ENCODE measurements around the gene NBL1. TPM values are rescaled to one million over a fixed set of nuclear protein-coding genes. Genes with fewer than 3 reads are reported as not detected.

NBL1 gene
- total RNA-seq, 1 donor from 2014 or later, result 10.5 TPM

DNA sequence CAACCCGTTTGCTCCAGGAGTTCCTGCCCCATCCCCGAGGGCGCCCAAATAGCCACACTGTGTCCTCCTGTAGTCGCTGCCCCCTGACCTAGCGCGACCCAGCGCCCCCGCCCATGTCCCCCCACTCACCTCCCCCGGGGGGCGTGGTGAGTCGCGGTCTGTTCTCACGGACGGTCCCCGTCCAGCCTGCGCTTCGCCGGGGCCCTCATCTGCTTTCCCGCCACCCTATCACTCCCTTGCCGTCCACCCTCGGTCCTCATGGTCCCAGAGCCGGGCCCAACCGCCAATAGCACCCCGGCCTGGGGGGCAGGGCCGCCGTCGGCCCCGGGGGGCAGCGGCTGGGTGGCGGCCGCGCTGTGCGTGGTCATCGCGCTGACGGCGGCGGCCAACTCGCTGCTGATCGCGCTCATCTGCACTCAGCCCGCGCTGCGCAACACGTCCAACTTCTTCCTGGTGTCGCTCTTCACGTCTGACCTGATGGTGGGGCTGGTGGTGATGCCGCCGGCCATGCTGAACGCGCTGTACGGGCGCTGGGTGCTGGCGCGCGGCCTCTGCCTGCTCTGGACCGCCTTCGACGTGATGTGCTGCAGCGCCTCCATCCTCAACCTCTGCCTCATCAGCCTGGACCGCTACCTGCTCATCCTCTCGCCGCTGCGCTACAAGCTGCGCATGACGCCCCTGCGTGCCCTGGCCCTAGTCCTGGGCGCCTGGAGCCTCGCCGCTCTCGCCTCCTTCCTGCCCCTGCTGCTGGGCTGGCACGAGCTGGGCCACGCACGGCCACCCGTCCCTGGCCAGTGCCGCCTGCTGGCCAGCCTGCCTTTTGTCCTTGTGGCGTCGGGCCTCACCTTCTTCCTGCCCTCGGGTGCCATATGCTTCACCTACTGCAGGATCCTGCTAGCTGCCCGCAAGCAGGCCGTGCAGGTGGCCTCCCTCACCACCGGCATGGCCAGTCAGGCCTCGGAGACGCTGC is 21.7 kb downstream of the NBL1 start:
- Mint-ChIP-seq H3K4me3 (ENCODE audit: low read depth) (peak overlapping the region; percentile 48), H3K9me3 (ENCODE audit: low read depth) (no peaks in the 10 kb centered on the region)

DNA sequence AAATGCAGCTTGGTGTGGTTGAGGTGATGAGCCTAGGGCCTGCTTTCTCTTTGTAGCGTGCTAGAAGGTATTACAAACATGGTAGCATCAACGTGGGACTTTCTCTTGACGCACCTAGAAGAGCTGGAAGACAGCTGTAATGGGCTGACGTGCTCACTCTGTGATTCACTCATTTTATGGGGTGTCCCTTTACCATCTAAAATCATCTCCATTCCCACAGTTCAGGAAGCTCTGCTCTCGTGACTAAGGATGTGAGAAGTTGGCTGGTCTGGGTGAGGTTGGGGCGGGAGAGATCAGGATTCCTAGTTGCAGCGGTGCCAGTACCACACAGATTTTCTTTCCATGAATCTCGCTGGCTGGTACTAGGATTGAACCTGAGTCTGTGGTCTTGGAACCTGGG is 24.8 kb downstream of the NBL1 start:
- H3K4me1 Mint-ChIP-seq (ENCODE audit: low read depth), result peaks cover 4% of the 10 kb centered on the region
- TF ChIP-seq, protein P1, sequence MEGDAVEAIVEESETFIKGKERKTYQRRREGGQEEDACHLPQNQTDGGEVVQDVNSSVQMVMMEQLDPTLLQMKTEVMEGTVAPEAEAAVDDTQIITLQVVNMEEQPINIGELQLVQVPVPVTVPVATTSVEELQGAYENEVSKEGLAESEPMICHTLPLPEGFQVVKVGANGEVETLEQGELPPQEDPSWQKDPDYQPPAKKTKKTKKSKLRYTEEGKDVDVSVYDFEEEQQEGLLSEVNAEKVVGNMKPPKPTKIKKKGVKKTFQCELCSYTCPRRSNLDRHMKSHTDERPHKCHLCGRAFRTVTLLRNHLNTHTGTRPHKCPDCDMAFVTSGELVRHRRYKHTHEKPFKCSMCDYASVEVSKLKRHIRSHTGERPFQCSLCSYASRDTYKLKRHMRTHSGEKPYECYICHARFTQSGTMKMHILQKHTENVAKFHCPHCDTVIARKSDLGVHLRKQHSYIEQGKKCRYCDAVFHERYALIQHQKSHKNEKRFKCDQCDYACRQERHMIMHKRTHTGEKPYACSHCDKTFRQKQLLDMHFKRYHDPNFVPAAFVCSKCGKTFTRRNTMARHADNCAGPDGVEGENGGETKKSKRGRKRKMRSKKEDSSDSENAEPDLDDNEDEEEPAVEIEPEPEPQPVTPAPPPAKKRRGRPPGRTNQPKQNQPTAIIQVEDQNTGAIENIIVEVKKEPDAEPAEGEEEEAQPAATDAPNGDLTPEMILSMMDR (IDR thresholded peaks at IDR 0.05; ENCODE audit: unreplicated experiment), result no peak
- H3K27me3 Mint-ChIP-seq, result peaks cover 83% of the 10 kb centered on the region
- H3K36me3 Mint-ChIP-seq (ENCODE audit: insufficient read depth), result no peaks in the 10 kb centered on the region
- no peak overlapping the region for H3K4me3 Mint-ChIP-seq (ENCODE audit: low read depth)
- no peak overlapping the region for H3K27ac Mint-ChIP-seq
- no peak for DNase-seq (ENCODE audit: low spot score, unreplicated experiment)
- no peaks in the 10 kb centered on the region for H3K9me3 Mint-ChIP-seq (ENCODE audit: low read depth)

More for the DNA sequence above, 21.7 kb downstream of the NBL1 start:
- DNase-seq (ENCODE audit: low spot score, unreplicated experiment), result no peak
- TF ChIP-seq, protein P1 (IDR thresholded peaks at IDR 0.05; ENCODE audit: unreplicated experiment), result no peak
- peaks cover 84% of the 10 kb centered on the region for H3K27me3 Mint-ChIP-seq
- H3K4me1 Mint-ChIP-seq (ENCODE audit: low read depth), result peaks cover 4% of the 10 kb centered on the region
- H3K36me3 Mint-ChIP-seq (ENCODE audit: insufficient read depth), result no peaks in the 10 kb centered on the region
- no peak overlapping the region for H3K27ac Mint-ChIP-seq

DNA sequence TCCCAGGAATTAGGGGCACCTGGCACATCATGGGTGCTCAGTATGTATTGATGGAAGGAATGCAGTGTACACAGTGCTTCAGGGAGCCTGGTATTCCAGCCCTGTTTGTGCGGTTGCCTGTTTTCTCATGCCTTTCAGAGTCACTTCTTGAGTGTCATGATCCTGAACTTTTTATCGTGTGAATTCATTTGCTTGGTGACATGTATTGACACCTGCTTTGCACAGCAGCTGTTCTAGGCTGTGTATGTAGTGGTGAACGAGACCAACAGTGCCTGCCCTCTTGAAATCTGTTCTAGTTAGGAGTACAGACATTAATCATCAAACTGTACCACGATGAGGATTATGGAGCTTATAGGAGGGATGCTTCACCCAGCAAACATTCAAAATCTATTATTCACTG is 26.7 kb downstream of the NBL1 start:
- H3K4me1 Mint-ChIP-seq (ENCODE audit: low read depth), result peaks cover 3% of the 10 kb centered on the region
- no peaks in the 10 kb centered on the region for H3K9me3 Mint-ChIP-seq (ENCODE audit: low read depth)
- H3K4me3 Mint-ChIP-seq (ENCODE audit: low read depth), result no peak overlapping the region
- H3K36me3 Mint-ChIP-seq (ENCODE audit: insufficient read depth), result no peaks in the 10 kb centered on the region
- TF ChIP-seq, protein P1 (IDR thresholded peaks at IDR 0.05; ENCODE audit: unreplicated experiment), result no peak
- no peak overlapping the region for H3K27ac Mint-ChIP-seq
- peaks cover 85% of the 10 kb centered on the region for H3K27me3 Mint-ChIP-seq
- DNase-seq (ENCODE audit: low spot score, unreplicated experiment), result no peak

DNA sequence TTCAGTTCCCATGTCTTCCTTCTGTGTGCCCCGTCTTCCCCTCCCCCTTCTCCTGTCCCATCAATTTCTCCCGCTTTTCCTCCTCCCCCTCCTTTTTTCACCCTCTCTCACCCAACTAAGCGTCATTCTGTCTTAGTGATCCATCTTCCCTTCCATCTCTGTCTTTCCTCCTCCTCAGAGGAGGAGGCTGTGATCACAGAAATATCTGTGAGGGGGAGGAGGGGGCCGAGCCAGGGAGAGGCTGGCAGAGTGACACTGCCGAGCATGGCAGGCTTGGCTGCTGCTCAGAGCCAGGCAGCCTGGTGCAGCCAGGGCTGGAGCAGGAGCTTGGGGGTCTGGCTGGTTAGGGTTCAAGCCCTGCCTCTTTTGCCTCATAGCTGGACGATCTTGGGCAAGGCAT is 28.1 kb downstream of the NBL1 start:
- TF ChIP-seq, protein P1 (IDR thresholded peaks at IDR 0.05; ENCODE audit: unreplicated experiment), result no peak
- no peak overlapping the region for H3K4me3 Mint-ChIP-seq (ENCODE audit: low read depth)
- no peaks in the 10 kb centered on the region for H3K36me3 Mint-ChIP-seq (ENCODE audit: insufficient read depth)
- no peak for DNase-seq (ENCODE audit: low spot score, unreplicated experiment)
- H3K27me3 Mint-ChIP-seq, result peaks cover 85% of the 10 kb centered on the region
- no peaks in the 10 kb centered on the region for H3K9me3 Mint-ChIP-seq (ENCODE audit: low read depth)
- H3K4me1 Mint-ChIP-seq (ENCODE audit: low read depth), result no peaks in the 10 kb centered on the region
- H3K27ac Mint-ChIP-seq, result no peak overlapping the region

DNA sequence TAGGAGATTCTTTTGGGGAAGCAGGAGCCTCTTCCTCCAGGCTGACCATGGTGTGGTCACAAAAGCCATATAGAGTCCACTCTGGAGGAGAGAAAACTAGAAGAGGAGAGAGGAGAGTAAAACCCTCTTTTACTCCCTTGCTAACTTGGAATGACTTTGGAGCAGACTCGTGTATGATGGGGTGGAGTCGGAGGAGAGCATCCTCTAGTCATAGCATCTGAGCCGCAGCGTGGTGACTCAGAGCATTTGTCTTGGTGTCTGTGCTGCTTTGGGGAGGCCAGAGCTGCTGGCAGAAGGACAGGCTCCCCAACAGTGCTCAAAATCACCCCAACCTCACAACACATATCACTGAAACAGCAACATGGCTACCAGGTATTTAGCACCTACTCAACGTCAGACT is 31.7 kb downstream of the NBL1 start:
- DNase-seq (ENCODE audit: low spot score, unreplicated experiment), result no peak
- Mint-ChIP-seq H3K4me1 (ENCODE audit: low read depth) (no peaks in the 10 kb centered on the region), H3K4me3 (ENCODE audit: low read depth) (no peak overlapping the region), H3K36me3 (ENCODE audit: insufficient read depth) (no peaks in the 10 kb centered on the region), H3K27me3 (peaks cover 57% of the 10 kb centered on the region), H3K9me3 (ENCODE audit: low read depth) (no peaks in the 10 kb centered on the region), H3K27ac (no peak overlapping the region)
- TF ChIP-seq, protein P1 (IDR thresholded peaks at IDR 0.05; ENCODE audit: unreplicated experiment), result no peak

Data from progenitor cell of endocrine pancreas (in vitro differentiated cells).